Stimulated activated CD4-positive, alpha-beta T cell treated with anti-CD3 and anti-CD28 coated beads, TNF-alpha, amount 100 ng/mL, for 24 hours (primary cell): ENCODE data around the gene MIPOL1.
"Not testable (repeated sequence)": the region's sequence is repeated elsewhere in the genome, so short reads cannot be mapped to it uniquely, and the experiment has no call there.

Experiments used
- DNase-seq, 3 experiments: peaks; one replicate each; pipeline ENCODE4 v3.0.0-alpha.2; 2020; ENCODE audit warnings: low read depth in 3 of 3

The MIPOL1 gene

GRCh38 chr14:37546621-37547447, 349.1 kb downstream of the MIPOL1 start:
- no peak for DNase-seq

GRCh38 chr14:37550511-37550910, 352.8 kb downstream of the MIPOL1 start:
- no peak for DNase-seq

DNA sequence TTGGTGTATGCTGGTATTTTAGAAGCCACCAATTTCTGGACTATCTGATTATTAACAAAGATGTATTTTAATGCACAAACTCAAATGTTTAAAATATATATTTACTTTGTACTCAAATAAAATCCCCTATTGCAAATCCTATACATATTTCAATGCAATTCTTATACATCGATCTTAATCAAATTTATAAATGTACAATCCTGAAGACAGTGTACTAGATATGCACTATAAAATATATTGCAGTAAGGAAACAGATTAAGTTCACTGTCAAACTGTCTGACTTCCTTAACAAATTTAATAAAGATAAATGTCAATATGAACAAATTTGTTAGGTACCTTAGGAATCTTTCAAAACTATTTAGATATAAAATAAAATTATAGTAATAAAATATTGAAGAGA, 353.4 kb downstream of the MIPOL1 start:
- no peak for DNase-seq

DNA sequence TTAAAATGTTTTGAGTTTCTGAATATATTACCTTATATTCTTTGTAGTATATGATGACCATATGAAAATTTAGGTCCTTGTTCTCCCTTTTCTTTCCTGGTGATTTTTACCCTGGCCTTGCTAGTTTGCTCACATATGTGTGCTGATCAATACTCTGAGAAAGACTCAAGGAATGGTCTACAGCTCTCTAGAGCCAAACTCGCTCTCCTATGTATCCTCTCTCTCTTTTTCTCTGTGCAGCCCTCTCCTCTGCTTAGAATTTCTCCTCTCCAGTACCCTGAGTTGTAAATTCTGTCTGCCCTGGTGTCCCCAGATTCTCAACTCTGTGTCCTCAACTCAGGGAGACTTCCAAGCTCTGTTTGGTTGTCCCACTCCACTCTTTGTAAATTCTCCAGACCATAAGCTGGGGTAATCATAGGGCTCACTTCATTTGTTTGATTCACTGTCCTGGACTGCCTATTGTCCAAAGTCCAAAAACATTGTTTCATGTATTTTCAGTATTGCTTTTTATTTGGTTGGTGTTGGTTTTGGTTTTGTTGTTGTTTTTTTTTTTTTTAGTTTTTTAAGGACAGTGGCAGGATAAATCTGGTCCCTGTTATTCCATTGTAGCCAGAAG, 356.3 kb downstream of the MIPOL1 start:
- DNase-seq = no peak

- DNase-seq = not testable (repeated sequence)
These were observed 357.9 kb downstream of the MIPOL1 start for GRCh38 chr14:37555596-37555995.

DNA sequence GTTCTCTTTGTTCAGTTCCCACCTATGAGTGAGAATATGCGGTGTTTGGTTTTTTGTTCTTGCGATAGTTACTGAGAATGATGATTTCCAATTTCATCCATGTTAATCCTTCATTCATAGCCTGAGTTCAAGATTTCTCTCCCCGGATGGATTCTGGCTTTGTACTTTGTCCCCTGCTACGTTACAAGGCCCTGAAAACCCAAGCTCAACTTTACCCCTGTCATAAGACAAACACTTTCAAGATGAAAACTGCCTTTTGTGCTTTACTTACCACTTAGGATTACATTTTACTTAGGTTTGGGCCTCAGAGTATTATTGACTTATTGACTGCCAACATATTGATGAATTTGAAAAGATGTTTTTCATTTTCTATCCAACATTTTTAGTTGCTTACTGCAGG, 361.0 kb downstream of the MIPOL1 start:
- DNase-seq = no peak

DNA sequence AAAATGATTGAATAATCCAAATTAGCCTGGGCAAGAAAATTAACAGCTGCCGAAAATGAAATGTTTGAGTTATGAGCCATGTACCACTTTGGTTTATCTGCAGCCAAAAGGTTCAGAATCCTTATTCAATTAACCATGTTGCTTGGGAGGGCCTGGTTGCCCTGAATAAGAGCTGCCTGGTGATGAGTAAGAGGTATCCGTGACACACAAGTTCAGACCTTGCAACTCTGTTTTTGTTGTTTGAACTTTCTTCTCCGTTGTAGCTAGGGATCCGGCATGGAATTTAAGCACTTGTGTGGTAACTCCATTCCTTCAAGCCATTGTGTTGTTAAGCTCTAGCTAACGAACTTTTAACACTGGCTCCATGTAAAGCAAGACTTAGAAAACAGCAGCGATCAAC, 361.6 kb downstream of the MIPOL1 start:
- DNase-seq = no peak

GRCh38 chr14:37563189-37563588, 365.5 kb downstream of the MIPOL1 start:
- DNase-seq = no peak

- no peak for DNase-seq
These were observed 367.8 kb downstream of the MIPOL1 start for GRCh38 chr14:37565550-37565949.

DNA sequence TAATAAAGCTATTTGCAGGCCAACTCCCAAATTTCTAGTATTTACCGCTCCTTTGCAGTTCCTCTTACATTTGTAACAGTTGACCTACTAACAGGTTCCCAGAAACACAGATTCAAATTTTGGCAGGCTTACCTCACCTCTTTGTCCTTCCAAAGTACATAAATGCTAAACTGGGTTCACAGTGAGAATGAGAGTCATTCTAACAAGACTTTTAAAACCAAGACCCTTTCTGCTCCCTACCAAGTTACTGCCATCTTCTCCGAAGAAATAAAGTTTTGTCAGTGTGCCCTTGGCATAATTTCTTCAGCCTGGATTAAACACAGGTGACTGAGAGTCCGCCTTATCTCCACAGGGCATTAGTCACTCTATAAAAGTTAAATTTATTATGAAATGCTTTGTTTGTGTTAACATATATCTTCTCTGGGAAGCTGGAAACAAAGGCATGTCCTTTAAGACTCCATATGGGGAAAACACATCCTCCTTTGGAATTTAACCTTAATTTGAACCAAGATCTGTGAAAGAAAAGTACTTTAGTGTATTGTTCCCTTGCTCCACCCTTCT, 369.2 kb downstream of the MIPOL1 start:
- no peak for DNase-seq

DNA sequence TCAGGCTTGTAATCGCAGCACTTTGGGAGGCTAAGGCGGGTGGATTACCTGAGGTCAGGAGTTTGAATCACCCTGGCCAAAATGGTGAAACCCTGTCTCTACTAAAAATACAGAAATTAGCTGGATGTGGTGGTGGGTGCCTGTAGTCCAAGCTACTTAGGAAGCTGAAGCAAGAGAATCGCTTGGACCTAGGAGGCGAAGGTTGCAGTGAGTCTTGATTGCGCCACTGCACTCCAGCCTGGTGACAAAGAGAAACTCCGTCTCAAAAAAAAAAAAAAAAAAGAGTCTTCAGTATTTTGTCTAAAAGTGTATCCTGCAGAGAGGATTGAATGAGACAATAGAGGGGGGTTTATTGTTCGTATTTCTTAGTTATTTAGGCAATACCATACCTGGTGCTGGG, 372.0 kb downstream of the MIPOL1 start:
- DNase-seq = no peak

- no peak for DNase-seq
These were observed 373.7 kb downstream of the MIPOL1 start for GRCh38 chr14:37571391-37571790.

GRCh38 chr14:37573356-37573755, 375.6 kb downstream of the MIPOL1 start:
- DNase-seq = no peak

DNA sequence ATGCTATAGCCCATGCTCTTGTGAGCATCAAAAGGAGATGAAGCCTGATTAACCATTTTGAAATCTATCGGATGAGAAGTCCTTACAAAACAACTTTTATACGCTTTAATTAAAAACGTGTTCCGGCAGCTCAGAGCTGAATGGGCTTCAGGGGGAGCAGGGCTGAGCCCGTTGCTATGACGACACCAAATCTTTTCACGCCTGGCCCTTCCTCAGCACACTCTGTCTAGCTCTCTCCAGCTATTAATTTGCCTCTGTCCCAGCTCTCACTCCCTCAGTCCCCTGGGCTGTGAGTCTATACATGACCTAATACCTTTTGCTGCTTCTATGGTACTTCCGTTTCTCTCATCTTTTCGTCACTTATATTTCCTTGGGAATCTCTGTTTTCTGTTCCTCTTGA, 381.5 kb downstream of the MIPOL1 start:
- DNase-seq = no peak

DNA sequence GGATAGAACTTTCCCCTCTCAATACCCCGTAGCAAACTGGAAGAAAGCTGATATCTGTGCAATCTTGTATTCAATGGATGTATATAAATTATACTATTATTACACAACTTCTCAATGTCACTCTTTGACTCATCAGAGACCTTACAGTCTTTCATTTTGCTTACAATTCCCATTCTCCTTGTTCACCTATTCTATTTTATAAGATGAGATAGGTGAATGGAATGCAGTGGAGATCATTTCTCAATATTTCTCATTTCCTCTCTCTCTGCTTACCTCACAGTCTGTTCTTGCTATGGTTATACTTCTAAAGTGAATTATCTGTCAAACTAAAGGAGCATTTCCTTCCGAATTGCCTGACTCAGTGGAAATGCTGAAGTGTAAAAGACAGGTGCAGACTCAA, 382.4 kb downstream of the MIPOL1 start:
- no peak for DNase-seq

GRCh38 chr14:37583358-37584210, 385.8 kb downstream of the MIPOL1 start:
- no peak for DNase-seq

DNA sequence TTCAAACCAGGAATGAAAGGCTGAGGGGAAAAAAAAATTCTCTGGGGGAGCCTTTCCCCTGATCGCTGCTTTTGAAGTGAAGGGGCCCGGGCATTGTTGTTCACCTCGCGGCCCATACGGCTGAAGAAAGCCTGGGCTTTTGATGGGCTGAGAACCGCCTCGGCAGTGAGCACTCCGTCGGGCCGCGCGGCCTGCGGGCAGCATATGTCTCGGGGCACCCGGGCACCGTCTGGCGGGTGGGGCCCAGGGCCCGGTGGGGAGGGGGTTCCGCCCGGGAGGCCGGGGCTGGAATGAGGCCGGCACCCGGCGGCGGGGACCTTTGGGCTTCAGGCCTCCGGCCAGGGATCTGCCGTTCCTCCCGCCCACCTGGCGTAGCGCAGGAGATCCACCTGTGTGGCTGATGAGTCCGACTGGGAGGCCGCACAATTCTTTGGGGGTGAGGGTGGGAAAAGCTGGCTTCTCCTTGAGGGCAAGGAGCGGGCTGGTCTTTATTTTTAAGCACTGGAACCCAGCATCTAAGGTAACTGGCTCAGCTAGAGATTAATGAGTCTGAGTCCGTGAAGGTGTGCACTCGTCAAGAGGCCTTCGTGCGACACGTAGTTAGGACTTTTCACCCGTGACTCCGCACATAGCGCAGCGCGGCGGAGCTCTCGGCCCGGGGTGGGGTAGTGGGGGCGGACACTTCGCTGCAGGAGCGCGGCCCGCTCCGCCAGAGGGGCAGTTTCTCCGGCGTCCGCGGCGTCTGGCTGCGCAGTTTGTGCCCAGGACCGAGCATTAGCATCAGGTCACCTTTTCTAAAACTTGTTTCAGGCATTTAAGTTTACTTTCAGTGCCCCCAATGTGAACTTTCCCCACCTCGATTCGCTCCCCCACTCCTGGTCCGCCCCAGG, 386.7 kb downstream of the MIPOL1 start:
- no peak for DNase-seq

GRCh38 chr14:37585101-37585511, 387.4 kb downstream of the MIPOL1 start:
- DNase-seq = no peak

- DNase-seq = no peak
These were observed 388.4 kb downstream of the MIPOL1 start for GRCh38 chr14:37585971-37586796.

DNA sequence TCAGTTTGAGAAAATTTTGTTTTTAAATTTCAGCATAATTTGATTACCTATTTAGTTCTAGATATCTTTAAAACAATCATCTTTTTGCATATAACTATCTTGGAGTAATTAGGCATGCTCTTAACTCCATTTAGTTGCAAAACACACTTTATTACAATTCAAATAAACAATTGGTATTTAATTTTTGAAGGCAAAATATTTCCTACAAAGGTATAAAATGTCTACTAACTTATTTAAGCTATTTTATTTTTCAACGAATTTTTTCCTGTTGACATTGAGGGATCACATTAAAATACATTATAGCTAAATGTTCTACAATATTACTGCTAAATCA, 389.0 kb downstream of the MIPOL1 start:
- no peak for DNase-seq
